OCI-LY3 (cell line): ENCODE measurements around the gene UMODL1.

Experiments used
- H2AFZ ChIP-seq: fragments of 200-600, 300-600 bp; shearing (Covaris generic); 2 replicates; pipeline ENCODE4 v1.6.0; 2014; ENCODE audit warnings: antibody characterized with exemption, low read depth, low read length
- H3K27ac ChIP-seq: fragments of 200-600, 300-600 bp; sonication (generic); 2 replicates; pipeline ENCODE4 v1.5.1; 2014; ENCODE audit warnings: mild to moderate bottlenecking, low read length, moderate library complexity, mixed read lengths
- H3K27me3 ChIP-seq: fragments of 200-600, 300-600 bp; sonication (generic); 2 replicates; pipeline ENCODE4 v1.6.1; 2014; ENCODE audit warnings: low read depth, low read length, mixed read lengths
- H3K36me3 ChIP-seq: fragments of 200-600, 300-600 bp; sonication (generic); replicated peaks from 2 replicates; pipeline ENCODE3; 2014; ENCODE audit warnings: low read depth, low read length, mixed read lengths
- H3K4me1 ChIP-seq: fragments of 300-600, 200-600 bp; sonication (generic); 2 replicates; pipeline ENCODE4 v1.6.1; 2014; ENCODE audit warnings: low read length, mixed read lengths
- H3K4me2 ChIP-seq: fragments of 200-600, 300-600 bp; sonication (generic); 2 replicates; pipeline ENCODE4 v1.6.1; 2014; ENCODE audit warnings: low read length, mixed read lengths
- H3K4me3 ChIP-seq: fragments of 300-600, 200-600 bp; sonication (generic); 2 replicates; pipeline ENCODE4 v1.5.1; 2014; ENCODE audit warnings: antibody characterized with exemption, mild to moderate bottlenecking, low read length, moderate library complexity
- H3K79me2 ChIP-seq: fragments of 300-600, 200-600 bp; shearing (Covaris generic); 2 replicates; pipeline ENCODE4 v1.6.1; 2014; ENCODE audit warnings: mild to moderate bottlenecking, low read length, mixed read lengths
- H3K9ac ChIP-seq: fragments of 300-600, 200-600 bp; shearing (Covaris generic); 2 replicates; pipeline ENCODE4 v1.6.0; 2014; ENCODE audit warnings: mild to moderate bottlenecking, low read length, moderate library complexity
- H3K9me3 ChIP-seq: fragments of 200-600, 300-600 bp; shearing (Covaris generic); 2 replicates; pipeline ENCODE4 v1.6.1; 2014; ENCODE audit warnings: low read length, mixed read lengths; ENCODE audit not compliant: insufficient read depth
- H4K20me1 ChIP-seq: fragments of 200-600, 300-600 bp; sonication (generic); 2 replicates; pipeline ENCODE4 v1.6.1; 2016; ENCODE audit warnings: low read length, mixed read lengths; ENCODE audit not compliant: insufficient read depth
- EZH2phosphoT487 ChIP-seq: fragments of 200-600 bp; shearing (Covaris generic); IDR thresholded peaks from 2 replicates; pipeline ENCODE4 v1.6.1; 2018; ENCODE audit warnings: antibody characterized with exemption, mixed run types, low read depth
- TF ChIP-seq, protein P1 (sequence below): fragments of 200-600, 300-600 bp; sonication (generic); IDR thresholded peaks from 2 replicates; pipeline ENCODE4 v1.5.1; 2014; ENCODE audit warnings: antibody characterized with exemption, low read length, low read depth

The UMODL1 gene

DNA sequence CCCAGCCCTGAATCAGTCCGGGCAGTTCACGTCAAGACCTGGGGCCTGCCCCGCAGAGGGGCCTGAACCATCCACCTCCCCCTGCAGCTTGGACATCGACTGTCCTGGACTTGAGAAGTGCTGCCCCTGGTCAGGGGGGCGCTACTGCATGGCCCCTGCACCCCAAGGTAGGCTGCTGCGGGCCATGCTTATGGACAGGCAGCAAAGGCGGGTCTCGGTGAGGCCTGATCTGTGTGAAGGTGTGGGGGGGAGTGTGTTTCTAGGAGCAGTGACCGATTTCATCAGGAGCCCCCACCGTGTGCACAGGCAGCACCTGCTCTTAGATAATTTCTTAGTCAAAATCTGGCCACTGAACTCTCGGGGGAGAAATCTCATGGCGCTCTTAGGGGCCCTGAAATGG is 13.0 kb downstream of the UMODL1 start:
- H3K27me3 ChIP-seq = no peaks in the 10 kb centered on the region
- H3K9me3 ChIP-seq = no peaks in the 10 kb centered on the region
- no peak overlapping the region for H3K4me3 ChIP-seq
- no peak overlapping the region for H2AFZ ChIP-seq
- TF ChIP-seq, protein P1, sequence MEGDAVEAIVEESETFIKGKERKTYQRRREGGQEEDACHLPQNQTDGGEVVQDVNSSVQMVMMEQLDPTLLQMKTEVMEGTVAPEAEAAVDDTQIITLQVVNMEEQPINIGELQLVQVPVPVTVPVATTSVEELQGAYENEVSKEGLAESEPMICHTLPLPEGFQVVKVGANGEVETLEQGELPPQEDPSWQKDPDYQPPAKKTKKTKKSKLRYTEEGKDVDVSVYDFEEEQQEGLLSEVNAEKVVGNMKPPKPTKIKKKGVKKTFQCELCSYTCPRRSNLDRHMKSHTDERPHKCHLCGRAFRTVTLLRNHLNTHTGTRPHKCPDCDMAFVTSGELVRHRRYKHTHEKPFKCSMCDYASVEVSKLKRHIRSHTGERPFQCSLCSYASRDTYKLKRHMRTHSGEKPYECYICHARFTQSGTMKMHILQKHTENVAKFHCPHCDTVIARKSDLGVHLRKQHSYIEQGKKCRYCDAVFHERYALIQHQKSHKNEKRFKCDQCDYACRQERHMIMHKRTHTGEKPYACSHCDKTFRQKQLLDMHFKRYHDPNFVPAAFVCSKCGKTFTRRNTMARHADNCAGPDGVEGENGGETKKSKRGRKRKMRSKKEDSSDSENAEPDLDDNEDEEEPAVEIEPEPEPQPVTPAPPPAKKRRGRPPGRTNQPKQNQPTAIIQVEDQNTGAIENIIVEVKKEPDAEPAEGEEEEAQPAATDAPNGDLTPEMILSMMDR = no peak
- no peak for TF ChIP-seq EZH2phosphoT487
- H3K9ac ChIP-seq = no peak overlapping the region
- H3K79me2 ChIP-seq = no peaks in the 10 kb centered on the region
- no peaks in the 10 kb centered on the region for H3K36me3 ChIP-seq
- H3K4me2 ChIP-seq = no peak overlapping the region
- peaks cover 4% of the 10 kb centered on the region for H3K4me1 ChIP-seq
- H4K20me1 ChIP-seq = no peaks in the 10 kb centered on the region
- no peak overlapping the region for H3K27ac ChIP-seq

DNA sequence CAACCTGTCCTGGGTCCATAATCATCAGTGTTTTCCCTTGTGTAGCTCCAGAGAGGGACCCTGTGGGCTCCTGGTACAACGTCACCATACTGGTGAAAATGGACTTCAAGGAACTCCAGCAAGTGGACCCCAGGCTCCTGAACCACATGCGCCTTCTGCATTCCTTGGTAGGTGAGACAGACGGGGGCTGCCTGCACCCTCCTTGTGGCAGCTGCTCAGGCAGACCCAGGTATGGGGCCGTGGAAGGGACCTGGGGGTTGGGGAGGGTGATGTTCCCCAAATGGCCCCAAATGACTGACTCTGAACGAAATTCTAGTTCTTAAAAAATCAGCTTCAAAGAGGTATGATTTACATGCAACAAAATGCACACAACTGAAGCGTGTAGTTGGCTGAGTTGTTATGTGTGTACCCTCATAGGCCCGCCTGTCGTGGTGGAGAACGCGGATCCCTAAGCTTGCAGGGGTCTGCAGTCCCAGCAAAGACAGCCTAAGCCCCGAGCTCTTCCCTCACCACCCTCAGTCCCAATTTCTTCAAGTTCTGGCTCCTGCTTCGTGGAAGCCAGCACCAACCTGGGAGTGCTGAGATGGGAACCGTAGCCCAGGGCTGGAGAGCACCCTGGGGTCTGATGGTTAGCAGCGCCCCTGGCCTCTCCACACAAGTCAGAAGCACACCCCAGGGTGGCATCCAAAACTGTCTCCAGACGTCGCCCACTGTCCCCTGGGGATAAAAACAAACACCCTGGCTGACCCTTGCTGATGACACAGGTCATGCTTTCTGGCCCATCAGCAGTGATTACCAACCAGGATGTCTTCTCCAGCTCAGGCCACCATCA is 14.3 kb downstream of the UMODL1 start:
- Histone ChIP-seq H3K9ac (no peak overlapping the region), H3K4me2 (no peak overlapping the region), H3K9me3 (no peaks in the 10 kb centered on the region), H3K27me3 (no peaks in the 10 kb centered on the region), H3K79me2 (no peaks in the 10 kb centered on the region), H3K4me1 (no peaks in the 10 kb centered on the region), H2AFZ (no peak overlapping the region), H4K20me1 (no peaks in the 10 kb centered on the region), H3K27ac (no peak overlapping the region), H3K36me3 (no peaks in the 10 kb centered on the region), H3K4me3 (no peak overlapping the region)
- TF ChIP-seq, protein P1 = no peak
- TF ChIP-seq EZH2phosphoT487 = no peak

- Histone ChIP-seq H3K27ac (no peak overlapping the region), H3K4me3 (no peak overlapping the region), H3K36me3 (no peaks in the 10 kb centered on the region), H3K4me2 (no peak overlapping the region), H4K20me1 (no peaks in the 10 kb centered on the region), H3K9ac (no peak overlapping the region), H3K9me3 (no peaks in the 10 kb centered on the region), H3K4me1 (no peaks in the 10 kb centered on the region), H3K79me2 (no peaks in the 10 kb centered on the region), H2AFZ (no peak overlapping the region), H3K27me3 (0 out of 2 replicates have a peak, but pooled peaks cover 4% of the 10 kb centered on the region)
- no peak for TF ChIP-seq EZH2phosphoT487
- TF ChIP-seq, protein P1 = no peak
Measured at GRCh38 chr21:42086969-42087368, 15.9 kb downstream of the UMODL1 start.

DNA sequence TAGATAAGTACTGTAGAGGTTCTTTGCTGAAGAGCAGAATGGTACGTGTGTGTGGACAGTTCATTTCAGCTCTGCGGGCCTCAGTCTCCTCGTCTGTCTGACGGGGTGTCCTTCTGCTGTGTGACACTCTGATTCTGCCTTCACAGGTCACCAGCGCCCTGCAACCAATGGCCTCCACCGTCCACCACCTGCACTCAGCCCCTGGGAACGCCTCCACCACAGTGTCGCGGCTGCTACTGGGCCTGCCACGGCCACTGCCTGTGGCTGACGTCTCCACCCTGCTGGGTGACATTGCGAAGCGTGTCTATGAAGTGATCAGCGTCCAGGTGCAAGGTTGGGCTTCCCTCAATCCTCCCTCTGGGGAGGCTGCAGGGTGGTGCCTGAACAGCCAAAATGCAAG is 17.0 kb downstream of the UMODL1 start:
- no peak overlapping the region for H3K4me3 ChIP-seq
- H3K4me1 ChIP-seq = no peaks in the 10 kb centered on the region
- no peak overlapping the region for H3K4me2 ChIP-seq
- no peak for TF ChIP-seq EZH2phosphoT487
- TF ChIP-seq, protein P1 = no peak
- H3K27me3 ChIP-seq = 0 out of 2 replicates have a peak, but pooled peaks cover 4% of the 10 kb centered on the region
- H3K27ac ChIP-seq = no peak overlapping the region
- H3K9me3 ChIP-seq = no peaks in the 10 kb centered on the region
- H3K79me2 ChIP-seq = no peaks in the 10 kb centered on the region
- no peak overlapping the region for H3K9ac ChIP-seq
- H2AFZ ChIP-seq = no peak overlapping the region
- no peaks in the 10 kb centered on the region for H3K36me3 ChIP-seq
- H4K20me1 ChIP-seq = no peaks in the 10 kb centered on the region
